WTC11 (cell line): ENCODE data around the gene DNM3. TPM values are rescaled to one million over a fixed set of nuclear protein-coding genes. Genes with fewer than 3 reads are reported as not detected.

Source experiments
- ATAC-seq: fragments of 200-7000 bp; cut with Tn5 transposase; 2 replicates; pipeline ENCODE4 v1.10.0; 2021; ENCODE audit warnings: mild to moderate bottlenecking, moderate library complexity
- CTCF ChIA-PET: fragments of 300-600 bp; sonication (Branson Sonifier 250); formaldehyde crosslinking; loops from one replicate; lab custom pipeline; 2021; ENCODE audit warnings: antibody characterized with exemption; lab: Charles Lee
- POLR2A ChIA-PET: fragments of 350-600 bp; sonication (Branson Sonifier 250); formaldehyde crosslinking; loops from one replicate; lab custom pipeline; 2021; ENCODE audit warnings: antibody characterized with exemption; lab: Charles Lee
- DNase-seq: peaks from one replicate; pipeline ENCODE4 v3.0.0; 2021; ENCODE audit warnings: low spot score
- H3K27ac Mint-ChIP-seq: 2 replicates; pipeline ENCODE4 v1.8.0; 2021; ENCODE audit warnings: mixed read lengths
- H3K27me3 Mint-ChIP-seq: 2 replicates; pipeline ENCODE4 v1.8.0; 2021; ENCODE audit warnings: low read depth, mild to moderate bottlenecking, moderate library complexity, mixed read lengths
- H3K36me3 Mint-ChIP-seq: 2 replicates; pipeline ENCODE4 v1.8.0; 2021; ENCODE audit warnings: mixed read lengths
- H3K4me1 Mint-ChIP-seq: 2 replicates; pipeline ENCODE4 v1.8.0; 2022; ENCODE audit warnings: mixed read lengths
- H3K4me3 Mint-ChIP-seq: 2 replicates; pipeline ENCODE4 v1.8.0; 2021; ENCODE audit warnings: mild to moderate bottlenecking, moderate library complexity, mixed read lengths
- H3K9me3 Mint-ChIP-seq: 2 replicates; pipeline ENCODE4 v1.8.0; 2021; ENCODE audit warnings: mixed read lengths
- ARID4B ChIP-seq: sonication (generic); formaldehyde crosslinking; IDR thresholded peaks from 2 replicates; pipeline ENCODE4 v1.8.0; 2023; ENCODE audit warnings: missing genetic modification reagents, mild to moderate bottlenecking, borderline replicate concordance
- CREB1 ChIP-seq: sonication (generic); formaldehyde crosslinking; IDR thresholded peaks from 2 replicates; pipeline ENCODE4 v1.8.0; 2023; ENCODE audit warnings: mild to moderate bottlenecking, missing genetic modification reagents
- CTCF ChIP-seq: fragments of 200-600 bp; IDR thresholded peaks from 2 replicates; pipeline ENCODE4 v1.8.0; 2022; ENCODE audit warnings: antibody characterized with exemption
- E2F1 ChIP-seq: sonication (generic); formaldehyde crosslinking; IDR thresholded peaks from 2 replicates; pipeline ENCODE4 v1.8.0; 2022; ENCODE audit warnings: mild to moderate bottlenecking, missing genetic modification reagents
- E2F4 ChIP-seq: sonication (generic); formaldehyde crosslinking; IDR thresholded peaks from 2 replicates; pipeline ENCODE4 v1.8.1; 2022; ENCODE audit warnings: low read depth, mild to moderate bottlenecking, moderate library complexity, missing genetic modification reagents, borderline replicate concordance
- EMX1 ChIP-seq: fragments of 250-450 bp; sonication (Bioruptor Pico); IDR thresholded peaks from 2 replicates; pipeline ENCODE4 v1.8.0; 2021; ENCODE audit warnings: mild to moderate bottlenecking
- FOXJ3 ChIP-seq: sonication (generic); formaldehyde crosslinking; IDR thresholded peaks from 2 replicates; pipeline ENCODE4 v1.9.0; 2021; ENCODE audit warnings: missing genetic modification reagents, mild to moderate bottlenecking, borderline replicate concordance
- FOXP1 ChIP-seq: sonication (generic); formaldehyde crosslinking; IDR thresholded peaks from 2 replicates; pipeline ENCODE4 v1.8.0; 2022; ENCODE audit warnings: missing genetic modification reagents, mild to moderate bottlenecking, moderate library complexity, borderline replicate concordance
- FOXP4 ChIP-seq: sonication (generic); formaldehyde crosslinking; IDR thresholded peaks from 2 replicates; pipeline ENCODE4 v1.8.0; 2022; ENCODE audit warnings: mild to moderate bottlenecking, missing genetic modification reagents
- HMGXB4 ChIP-seq: sonication (generic); formaldehyde crosslinking; IDR thresholded peaks from 2 replicates; pipeline ENCODE4 v1.8.1; 2023; ENCODE audit warnings: mild to moderate bottlenecking, moderate library complexity, missing genetic modification reagents
- IRF1 ChIP-seq: sonication (generic); formaldehyde crosslinking; IDR thresholded peaks from 2 replicates; pipeline ENCODE4 v1.8.0; 2023; ENCODE audit warnings: missing genetic modification reagents
- NR2C2 ChIP-seq: sonication (generic); formaldehyde crosslinking; IDR thresholded peaks from 2 replicates; pipeline ENCODE4 v1.8.0; 2022; ENCODE audit warnings: mild to moderate bottlenecking, missing genetic modification reagents
- PREB ChIP-seq: sonication (generic); formaldehyde crosslinking; IDR thresholded peaks from 2 replicates; pipeline ENCODE4 v1.8.1; 2022; ENCODE audit warnings: mild to moderate bottlenecking, missing genetic modification reagents, moderate library complexity, borderline replicate concordance
- TEAD1 ChIP-seq: sonication (generic); formaldehyde crosslinking; IDR thresholded peaks from 2 replicates; pipeline ENCODE4 v1.8.0; 2022; ENCODE audit warnings: mild to moderate bottlenecking, missing genetic modification reagents
- USF1 ChIP-seq: sonication (generic); formaldehyde crosslinking; IDR thresholded peaks from 2 replicates; pipeline ENCODE4 v1.8.0; 2022; ENCODE audit warnings: mild to moderate bottlenecking, missing genetic modification reagents
- ZNF138 ChIP-seq: sonication (generic); formaldehyde crosslinking; conservative IDR thresholded peaks from 2 replicates; pipeline ENCODE4 v1.8.1; 2022; ENCODE audit warnings: mild to moderate bottlenecking, moderate library complexity, missing genetic modification reagents
- ZNF512 ChIP-seq: sonication (generic); formaldehyde crosslinking; IDR thresholded peaks from 2 replicates; pipeline ENCODE4 v1.8.1; 2022; ENCODE audit warnings: missing genetic modification reagents, borderline replicate concordance
- total RNA-seq: library from RNA; stranded (reverse); gene quantifications from 3 replicates; pipeline ENCODE4 v1.2.3, GENCODE V29; 2021

The DNM3 gene
- total RNA-seq, 1 experiment from 2014 or later, result 1.9 TPM

- TF ChIP-seq EMX1 (CRISPR knock-in tag) (no peak), FOXP4 (CRISPR knock-in tag) (no peak)
Measured at GRCh38 chr1:171863531-171863930, 22.2 kb downstream of the DNM3 start (continued).

- Mint-ChIP-seq H3K27me3 (no peaks in the 10 kb centered on the region), H3K9me3 (no peaks in the 10 kb centered on the region), H3K36me3 (no peaks in the 10 kb centered on the region), H3K4me3 (no peak overlapping the region), H3K4me1 (no peaks in the 10 kb centered on the region; the same call in 1 of the 2 replicates), H3K27ac (no peak overlapping the region)
- ChIA-PET CTCF (no interaction called here), POLR2A (no interaction called here)
- DNase-seq (no peak), ATAC-seq (no peak)
- TF ChIP-seq EMX1 (CRISPR knock-in tag), result no peak
- TF ChIP-seq ZNF512, result no peak
- no peak for TF ChIP-seq HMGXB4
- no peak for TF ChIP-seq FOXJ3 (CRISPR knock-in tag)
- no peak for TF ChIP-seq TEAD1 (CRISPR knock-in tag)
- TF ChIP-seq CREB1 (CRISPR knock-in tag), result no peak
- TF ChIP-seq CTCF, result no peak
- no peak for TF ChIP-seq PREB (CRISPR knock-in tag)
- TF ChIP-seq E2F1 (CRISPR knock-in tag), result no peak
- TF ChIP-seq USF1 (CRISPR knock-in tag), result no peak
- TF ChIP-seq ZNF138, result no peak
- no peak for TF ChIP-seq E2F4 (CRISPR knock-in tag)
- TF ChIP-seq IRF1 (CRISPR knock-in tag), result no peak
- TF ChIP-seq NR2C2 (CRISPR knock-in tag), result no peak
- no peak for TF ChIP-seq ARID4B (CRISPR knock-in tag)
- TF ChIP-seq FOXP1 (CRISPR knock-in tag), result no peak
Measured at GRCh38 chr1:171864308-171864707, 23.0 kb downstream of the DNM3 start.
